Measurements from ENCODE around the gene MACROH2A2.
"Not testable (repeated sequence)": the region's sequence is repeated elsewhere in the genome, so short reads cannot be mapped to it uniquely, and the experiment has no call there.

The MACROH2A2 gene

DNA sequence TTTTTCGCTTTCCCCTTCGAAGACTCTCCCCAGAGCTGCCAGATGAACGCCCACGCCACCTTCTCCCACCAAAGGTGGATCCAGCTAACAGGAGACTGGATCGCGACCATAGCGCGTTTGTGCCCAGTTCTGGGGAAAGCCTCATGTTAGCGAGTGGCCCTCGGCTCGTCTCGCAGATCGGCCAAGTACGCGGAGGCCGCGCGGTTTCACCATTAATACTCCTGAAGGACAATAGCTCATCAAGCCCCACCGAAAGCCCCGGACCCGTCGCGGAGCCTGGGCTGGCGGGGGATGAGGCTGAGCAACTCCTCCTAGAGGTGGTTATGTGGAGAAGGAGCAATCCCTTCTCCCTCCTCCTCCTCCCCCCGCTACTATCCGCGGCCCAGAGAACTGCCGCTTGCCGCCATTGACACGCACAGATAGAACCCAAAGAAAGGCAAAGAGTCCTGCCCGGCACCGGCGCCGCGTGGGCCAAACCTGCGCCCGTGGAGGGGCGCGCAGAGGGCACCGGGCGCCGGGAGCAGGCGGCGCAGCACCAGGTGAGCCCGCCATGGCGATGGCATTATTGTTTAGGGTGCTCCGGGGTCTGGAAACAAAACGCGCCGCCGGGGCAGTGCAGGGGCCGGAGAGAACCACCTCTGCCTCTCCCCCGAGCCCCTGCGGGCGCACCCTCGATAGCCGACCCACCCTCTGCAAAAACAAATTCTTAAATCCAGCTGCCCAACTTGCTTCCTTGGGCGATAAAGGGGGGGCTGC is at the start of gene MACROH2A2:
Gene MACROH2A2, plus strand, starts transcription at position 385 of the 756 bp plus-strand sequence. CDS start 22,813 bp downstream, outside the sequence.
- no peak for DNase-seq (ENCODE audit: low spot score)

DNA sequence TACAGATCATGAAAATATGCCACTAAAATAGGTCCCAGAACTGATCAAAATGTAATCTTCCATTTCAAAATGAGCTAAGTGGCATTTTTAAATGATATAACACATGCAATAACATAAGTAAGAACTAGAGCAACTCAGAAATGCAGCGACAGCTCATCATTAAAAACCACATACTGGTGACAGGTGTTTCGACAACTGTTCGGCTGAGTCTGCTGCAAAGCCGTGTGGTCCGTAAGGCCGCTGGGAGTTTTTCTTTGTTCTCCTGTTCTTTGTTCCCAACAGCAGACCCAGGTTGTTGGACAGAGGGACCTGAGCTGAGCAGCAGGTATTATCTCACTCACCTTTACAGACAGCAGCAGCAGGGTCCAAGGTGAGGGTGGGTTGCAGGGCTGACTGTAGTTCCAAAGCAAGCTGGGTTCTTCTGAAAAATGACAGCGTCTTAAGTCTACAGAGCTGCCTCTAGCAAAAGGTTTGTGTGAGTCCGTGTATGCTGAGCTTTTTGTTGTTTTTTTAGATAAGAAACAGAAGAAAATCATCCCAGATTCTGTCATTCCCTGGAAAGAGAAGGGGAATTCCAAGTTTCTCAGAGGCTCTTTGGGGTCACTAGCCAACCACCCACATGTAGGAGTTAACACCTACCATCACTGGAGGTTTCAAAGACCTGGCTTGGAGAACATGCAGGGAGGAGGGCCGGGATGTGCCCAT is 45.4 kb upstream of the MACROH2A2 start:
- DNase-seq (ENCODE audit: low spot score) = no peak

DNA sequence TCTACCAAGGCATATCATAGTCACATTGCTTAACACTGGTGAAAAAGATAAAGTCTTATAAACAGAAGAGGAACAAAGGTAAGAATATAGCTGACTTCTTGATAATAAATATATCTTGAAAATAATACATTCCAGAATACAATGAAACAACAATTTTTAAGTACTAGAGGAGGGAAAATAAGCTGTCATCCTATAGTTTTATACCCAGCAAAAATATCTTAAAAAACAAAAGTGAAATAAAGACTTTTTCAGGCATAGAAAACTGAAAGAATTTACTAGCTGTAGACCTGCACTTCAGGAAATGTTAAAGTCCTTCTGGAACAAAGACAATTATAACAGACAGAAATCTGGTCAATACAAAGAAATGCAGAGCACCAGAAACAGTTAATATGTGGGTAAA is 21.4 kb upstream of the MACROH2A2 start:
- DNase-seq (ENCODE audit: low spot score) = no peak

DNA sequence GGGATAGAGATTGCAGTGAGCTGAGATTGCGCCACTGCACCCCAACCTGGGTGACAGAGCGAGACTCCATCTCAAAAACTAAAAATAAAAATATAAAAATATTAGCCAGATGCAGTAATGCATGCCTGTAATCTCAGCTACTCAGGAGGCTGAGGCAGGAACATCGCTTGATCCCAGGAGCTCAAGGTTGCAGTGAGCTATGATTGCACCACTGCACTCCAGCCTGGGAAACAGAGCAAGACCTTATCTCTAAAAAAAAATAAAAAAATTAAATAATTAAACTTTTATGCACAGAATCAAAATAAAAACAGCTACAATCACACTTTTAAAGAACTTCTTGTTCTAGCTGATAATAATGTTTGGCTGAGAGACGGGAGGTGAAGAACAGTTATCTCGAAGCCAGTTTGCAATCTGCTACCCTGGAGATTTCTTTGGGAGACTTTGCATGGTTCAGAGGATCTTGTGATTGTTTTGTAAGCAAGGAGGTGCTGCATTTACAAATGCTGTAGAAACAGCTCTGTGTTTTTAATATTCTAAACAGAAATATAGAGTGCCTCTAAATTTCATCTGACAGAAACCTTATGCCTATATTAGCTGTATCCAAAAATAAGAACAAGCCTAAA is 19.9 kb upstream of the MACROH2A2 start:
- DNase-seq (ENCODE audit: low spot score) = no peak

DNA sequence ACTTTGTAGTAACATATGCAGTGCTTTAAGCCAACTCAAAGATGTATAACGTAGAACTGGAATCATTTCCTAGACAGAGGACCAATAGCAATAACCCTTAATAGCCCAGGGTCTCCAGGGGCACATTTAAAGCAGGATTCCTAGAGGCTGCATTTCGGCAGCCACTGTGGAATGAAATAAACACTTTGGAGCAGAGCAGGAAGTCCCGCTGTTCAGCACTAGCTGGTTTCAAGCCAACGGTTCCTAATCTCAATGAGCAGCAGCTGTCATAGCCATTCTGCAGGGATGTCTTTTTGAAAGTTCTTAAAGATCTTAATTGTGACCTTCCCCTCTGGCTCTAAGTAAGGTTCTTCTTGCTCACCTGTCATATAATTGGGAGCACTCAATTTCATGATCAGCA is 18.4 kb upstream of the MACROH2A2 start:
- DNase-seq (ENCODE audit: low spot score) = no peak

DNA sequence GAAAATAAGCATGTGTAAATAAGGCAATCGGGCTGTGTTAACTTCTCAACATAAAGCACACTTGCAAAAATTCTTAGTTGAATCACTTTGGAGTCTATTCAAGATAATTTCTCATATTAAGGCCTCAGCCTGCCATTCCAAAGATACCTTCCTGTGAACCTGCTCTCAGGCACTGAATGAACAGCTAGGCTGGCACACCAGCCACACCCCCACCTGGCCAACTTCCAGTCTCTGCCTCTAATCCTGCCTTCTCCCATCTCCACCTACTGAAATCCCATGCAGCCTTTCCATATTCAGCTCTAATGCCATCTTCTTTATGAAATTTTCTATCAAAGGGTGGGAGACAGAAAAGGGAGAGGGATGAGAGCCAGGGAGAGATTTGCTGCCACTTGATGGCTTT is 17.1 kb upstream of the MACROH2A2 start:
- DNase-seq (ENCODE audit: low spot score) = no peak

DNA sequence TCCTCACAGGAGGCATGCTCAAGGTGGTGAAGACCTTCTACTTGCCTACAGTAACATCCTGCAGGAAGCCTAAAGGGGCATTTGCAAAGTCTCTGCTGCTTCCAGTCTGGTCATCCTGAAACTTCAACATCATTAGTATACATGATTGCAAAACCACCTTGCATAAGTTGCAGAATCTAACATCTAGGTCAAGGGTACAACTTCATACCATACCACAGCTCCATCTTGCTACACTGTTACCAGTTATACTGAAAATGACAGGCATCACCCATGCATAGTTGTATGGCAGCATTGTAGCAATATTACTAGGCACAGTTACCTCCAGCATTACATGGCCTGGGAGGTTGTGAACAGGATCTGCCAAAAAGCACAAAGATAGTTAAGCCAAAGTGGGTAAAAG is 13.7 kb upstream of the MACROH2A2 start:
- DNase-seq (ENCODE audit: low spot score) = no peak

DNA sequence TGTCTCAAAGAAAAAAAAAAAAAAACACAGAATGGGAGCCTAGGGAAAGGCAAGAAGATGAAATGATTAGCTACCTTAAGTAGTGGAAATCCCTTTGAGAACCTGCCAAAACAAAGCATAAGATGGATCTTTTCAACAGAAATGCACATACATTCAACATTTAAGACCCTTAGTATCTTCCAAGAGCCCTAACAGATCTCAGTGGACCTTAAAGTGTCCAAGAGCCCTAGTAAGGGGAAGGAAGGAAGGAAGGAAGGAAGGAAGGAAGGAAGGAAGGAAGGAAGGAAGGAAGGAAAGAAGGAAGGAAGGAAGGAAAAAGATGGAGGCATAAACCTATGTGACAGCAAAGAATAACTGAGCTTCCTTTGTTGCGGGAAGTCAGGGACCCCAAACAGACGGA is 11.6 kb upstream of the MACROH2A2 start:
- no peak for DNase-seq (ENCODE audit: low spot score)

DNA sequence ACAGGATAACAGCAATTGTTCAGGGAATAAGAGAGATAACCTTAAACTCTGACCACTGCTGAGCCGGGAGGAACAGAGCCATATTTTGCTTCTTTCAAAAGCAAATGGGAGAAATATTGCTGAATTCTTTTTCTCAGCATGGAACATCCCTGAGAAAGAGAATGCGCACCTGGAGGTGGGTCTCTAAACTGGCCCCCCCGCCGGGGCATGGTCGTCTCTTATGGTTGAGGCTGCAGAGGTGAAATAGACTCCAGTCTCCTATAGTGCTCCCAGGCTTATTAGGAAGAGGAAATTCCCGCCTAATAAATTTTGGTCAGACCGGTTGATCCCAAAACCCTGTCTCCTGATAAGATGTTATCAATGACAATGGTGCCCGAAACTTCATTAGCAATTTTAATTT is 10.9 kb upstream of the MACROH2A2 start:
- DNase-seq (ENCODE audit: low spot score) = not testable (repeated sequence)

DNA sequence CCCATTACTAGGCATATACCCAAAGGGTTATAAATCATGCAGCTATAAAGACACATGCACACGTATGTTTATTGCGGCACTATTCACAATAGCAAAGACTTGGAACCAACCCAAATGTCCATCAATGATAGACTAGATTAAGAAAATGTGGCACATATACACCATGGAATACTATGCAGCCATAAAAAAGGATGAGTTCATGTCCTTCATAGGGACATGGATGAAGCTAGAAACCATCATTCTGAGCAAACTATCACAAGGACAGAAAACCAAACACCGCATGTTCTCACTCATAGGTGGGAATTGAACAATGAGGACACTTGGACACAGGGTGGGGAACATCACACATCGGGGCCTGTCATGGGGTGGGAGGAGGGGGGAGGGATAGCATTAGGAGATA is 5.6 kb upstream of the MACROH2A2 start:
- not testable (repeated sequence) for DNase-seq (ENCODE audit: low spot score)

DNA sequence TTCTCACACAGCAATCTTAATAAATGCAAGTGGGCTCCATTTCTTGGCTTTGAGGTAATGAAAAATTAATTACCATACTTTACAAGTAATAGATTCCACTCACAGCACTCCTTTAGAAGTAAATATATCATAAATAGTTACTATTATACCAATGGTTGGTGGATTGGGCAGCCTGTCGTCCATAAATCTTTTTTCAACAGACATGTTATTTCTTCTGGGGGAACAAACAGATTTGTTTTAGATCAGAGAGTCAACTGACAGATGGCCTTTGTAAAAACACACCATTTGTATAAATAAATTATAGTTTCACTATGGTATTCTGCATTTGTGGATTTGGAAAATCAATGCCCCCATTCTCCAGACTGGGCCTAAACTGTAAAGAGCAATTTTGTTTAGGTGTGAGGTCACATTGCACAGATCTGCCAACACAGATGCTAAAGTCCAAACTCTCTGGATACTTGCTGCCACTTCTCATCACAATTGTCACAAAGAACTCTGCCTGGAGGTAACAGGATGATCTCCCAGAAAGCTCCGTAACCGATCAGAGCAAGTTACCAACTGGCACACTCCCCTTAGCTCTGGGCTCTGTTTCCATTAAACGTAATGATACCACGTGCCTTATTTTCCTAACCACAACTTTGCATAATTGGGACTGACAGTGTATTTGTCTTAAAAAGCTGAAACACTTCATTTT is 4.5 kb upstream of the MACROH2A2 start:
- DNase-seq (ENCODE audit: low spot score) = no peak

DNA sequence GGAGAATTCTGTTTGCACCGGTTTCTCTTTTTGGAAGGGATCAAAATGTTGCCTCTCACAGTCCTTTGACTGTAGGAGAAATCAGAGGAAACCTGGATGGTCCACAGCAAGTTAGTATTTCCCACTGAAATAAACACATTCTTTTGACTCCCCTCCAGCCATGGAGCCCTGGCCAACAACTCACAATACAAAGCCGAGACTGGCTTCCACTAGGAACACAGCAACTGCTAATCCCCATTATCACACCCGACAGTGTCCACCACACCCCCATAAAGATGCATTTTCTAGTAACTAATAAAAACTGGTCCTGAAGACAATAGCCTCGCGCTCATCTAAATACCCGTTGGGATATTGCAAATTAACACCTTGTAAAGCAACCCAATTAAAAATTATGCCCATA is 798 bp upstream of the MACROH2A2 start:
- DNase-seq (ENCODE audit: low spot score) = no peak

DNA sequence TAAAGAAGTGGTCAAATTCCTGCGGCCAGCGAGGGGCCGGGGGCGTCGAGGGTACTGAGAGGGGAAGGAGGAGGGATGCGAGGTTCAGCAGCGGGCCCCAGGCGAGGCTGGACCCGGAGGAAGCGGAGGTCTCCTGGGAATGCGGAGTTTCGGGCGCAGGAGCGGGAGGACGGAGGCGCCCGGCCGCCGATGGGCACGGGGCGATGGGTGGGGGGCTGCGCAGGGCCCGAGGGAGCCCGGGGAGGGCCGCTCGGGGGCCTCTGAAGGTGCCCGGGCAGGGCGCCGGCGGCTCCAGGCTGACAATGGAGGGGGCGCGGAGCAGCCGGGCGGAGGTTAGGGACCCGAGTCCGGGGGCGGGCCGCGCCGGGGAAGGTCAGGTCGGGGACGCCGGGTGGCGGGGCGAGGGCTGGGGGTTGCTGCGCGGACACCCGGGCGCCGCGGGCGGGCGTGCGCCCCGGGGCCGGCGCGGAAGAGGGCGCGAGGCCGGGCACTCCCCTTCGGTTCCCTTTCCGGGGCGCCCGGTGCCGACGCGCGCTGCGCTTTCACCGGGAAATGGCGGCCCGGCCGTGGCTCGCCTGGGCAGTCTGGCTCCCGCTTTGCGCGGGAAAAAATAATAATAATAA is 683 bp downstream of the MACROH2A2 start:
- no peak for DNase-seq (ENCODE audit: low spot score)

DNA sequence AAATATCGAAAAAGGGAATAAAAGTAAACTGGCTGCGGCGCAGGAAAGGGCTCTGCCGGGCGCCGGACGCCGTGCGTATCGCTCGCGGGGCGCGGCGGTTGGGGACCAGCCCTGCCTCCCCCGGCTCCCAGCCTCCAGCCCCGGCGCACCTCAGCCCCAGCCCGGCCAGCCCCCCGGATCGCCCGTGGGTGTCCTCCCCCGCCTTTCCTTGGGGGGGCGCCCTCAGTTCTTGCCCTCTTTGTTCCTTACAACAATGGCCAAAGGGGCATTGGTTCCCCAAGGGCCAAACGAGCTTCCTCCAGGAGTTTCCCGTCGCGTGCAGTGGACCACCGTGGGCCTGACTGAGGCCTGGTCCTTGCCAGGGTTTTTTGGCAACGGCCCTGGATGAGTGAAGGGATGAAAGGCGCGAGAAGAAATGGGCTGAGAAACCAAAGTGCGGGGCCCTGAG is 1.2 kb downstream of the MACROH2A2 start:
- no peak for DNase-seq (ENCODE audit: low spot score)

DNA sequence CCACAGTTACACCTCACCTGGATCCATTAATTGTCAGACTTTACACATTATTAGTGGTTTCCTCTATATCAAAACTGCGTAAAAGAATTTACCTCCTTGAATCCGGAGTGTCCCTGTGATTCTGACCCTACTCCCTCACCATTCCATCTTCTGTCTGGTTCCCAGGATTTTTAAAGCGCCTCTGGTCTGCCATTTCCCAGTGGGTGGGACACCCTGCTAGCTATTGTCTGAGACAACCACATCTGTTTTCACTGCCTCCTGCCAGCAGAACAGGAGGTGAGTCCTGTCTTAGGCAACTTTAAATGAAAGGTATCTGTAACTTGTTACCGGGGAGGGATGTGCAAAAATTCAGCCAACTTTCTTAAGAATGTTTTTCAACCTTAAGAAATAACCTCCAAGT is 2.3 kb downstream of the MACROH2A2 start:
- no peak for DNase-seq (ENCODE audit: low spot score)

DNA sequence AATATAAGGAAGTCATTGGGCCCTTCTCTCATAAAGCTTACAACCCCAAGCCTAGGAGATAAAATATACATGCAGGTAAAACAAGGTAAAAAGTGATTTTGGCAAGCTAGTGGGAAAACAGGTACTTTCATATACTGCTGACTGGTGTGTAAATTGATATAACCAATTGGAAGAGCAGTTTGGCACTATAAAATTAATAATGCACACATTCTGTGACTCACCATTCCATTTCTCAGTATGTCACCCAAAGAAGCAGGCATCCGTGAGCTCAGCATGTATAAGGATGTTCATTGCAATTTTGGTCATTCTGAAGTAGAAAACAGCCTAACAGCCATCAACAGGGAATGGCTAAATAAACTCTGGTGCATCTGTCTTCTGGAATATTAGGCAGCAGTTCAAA is 2.9 kb downstream of the MACROH2A2 start:
- DNase-seq (ENCODE audit: low spot score) = no peak

DNA sequence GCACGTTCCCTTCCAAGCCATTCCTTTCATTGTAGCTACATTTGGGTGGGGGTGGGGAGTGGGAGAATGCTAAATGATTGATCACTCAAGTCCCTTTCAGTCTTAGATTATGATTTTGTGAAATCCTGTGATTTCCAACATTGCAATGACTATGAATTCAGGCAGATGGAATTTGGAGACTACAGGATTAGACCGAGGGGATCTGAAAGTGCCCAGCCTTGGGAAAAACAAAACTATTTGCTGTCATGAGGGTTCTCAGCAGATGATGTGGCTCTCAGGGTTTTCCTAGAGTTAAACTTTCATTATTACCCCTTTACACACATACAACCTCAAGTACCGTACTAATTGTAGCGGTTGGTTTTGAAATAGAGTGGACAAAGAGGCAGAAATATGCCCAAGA is 4.7 kb downstream of the MACROH2A2 start:
- DNase-seq (ENCODE audit: low spot score) = no peak

DNA sequence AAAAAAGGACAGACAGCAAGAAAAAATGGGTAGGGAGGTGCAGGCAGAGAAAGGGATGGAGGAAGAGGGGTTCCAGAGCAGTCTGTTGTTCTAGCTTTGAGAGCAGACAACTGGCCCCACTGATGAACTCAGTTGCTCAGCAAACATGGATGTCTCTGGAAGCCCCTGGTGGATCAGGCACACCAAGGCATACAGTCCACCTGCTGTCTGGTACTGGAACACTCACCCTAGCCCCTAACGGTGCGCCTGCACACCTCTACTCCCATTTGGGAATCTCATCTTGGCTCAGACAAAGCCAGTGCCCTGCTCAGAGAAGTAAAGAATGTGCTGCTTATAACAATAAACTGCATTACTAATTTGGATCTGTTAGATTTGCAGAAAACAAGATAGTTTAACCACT is 7.7 kb downstream of the MACROH2A2 start:
- DNase-seq (ENCODE audit: low spot score) = no peak

DNA sequence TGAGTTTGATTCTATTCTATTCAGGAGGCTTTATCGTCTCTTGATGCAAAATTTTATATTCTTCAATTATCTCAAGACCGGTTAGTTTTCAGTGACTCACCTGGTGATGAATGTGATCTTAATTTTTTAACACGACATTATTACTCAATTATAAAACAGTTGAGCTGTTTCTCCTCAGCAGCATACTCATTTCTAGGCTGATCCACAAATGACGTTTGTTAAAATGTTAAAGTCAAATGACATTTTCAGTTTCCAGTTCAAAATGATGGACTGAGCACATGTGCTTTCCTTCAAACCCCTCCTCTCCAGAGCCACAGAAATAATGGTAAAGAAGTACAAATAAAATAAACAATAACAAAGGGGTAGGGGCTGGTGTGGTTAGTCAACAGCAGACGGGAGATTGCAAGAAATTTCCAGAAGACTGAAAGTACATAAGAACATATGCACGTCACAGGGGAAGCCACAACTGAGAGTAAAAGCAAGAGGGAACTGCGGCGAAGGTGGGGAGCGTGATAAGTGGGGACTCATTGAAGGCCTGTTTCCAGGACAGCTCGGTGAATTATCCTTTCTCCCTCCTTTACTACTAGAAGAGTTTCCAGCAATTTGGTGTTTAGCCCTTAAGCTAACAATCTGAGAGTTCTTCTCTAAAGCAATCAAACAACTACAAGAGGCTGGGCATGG is 10.9 kb downstream of the MACROH2A2 start:
- DNase-seq (ENCODE audit: low spot score) = no peak

DNA sequence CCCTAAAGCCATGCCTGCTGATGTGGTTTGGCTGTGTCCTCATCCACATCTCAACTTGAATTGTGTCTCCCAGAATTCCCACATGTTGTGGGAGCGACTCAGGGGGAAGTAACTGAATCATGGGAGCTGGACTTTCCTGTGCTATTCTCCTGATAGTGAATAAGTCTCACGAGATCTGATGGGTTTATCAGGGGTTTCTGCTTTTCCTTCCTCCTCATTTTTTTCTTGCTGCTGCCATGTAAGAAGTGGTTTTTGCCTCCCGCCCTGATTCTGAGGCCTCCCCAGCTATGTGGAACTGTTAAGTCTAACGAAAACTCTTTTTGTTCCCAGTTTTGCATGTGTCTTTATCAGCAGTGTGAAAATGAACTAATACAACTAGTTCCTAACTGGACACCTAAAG is 11.8 kb downstream of the MACROH2A2 start:
- DNase-seq (ENCODE audit: low spot score) = no peak

DNA sequence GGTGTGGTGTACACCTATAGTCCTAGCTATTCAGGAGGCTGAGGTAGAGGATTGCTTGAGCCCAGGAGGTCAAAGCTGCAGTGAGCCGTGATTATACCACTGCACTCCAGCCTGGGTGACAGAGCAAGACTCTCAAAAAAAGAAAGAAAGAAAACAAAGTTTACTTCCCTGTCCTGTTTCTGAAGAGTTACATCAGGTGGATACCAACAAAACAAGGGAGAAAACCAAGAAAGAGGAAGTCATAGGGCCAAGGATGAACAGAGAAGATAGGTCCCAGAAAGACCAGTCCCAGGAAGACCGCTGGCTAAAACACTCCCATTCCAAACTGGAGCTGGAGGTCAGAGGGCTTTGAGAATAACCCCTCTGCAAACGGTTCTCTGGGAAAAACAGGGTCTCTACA is 13.5 kb downstream of the MACROH2A2 start:
- no peak for DNase-seq (ENCODE audit: low spot score)

DNA sequence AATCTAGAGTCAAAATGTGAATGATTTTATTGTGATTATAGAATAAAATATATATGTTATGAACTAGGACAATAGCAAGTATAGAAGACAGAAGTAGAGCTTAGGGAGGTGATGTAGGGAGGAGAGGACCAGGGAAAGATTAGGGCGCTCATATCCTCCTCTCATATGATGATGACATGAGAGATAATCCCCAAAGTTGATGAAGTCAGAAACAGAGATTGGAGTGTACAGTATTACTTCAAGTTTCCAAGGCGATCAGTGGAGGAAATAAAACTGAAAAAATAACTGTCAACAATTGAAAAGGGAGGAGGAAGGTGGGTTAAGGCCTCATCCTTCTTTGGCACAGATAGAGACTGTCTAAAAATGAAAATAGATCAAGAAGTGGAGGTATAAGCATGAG is 14.9 kb downstream of the MACROH2A2 start:
- no peak for DNase-seq (ENCODE audit: low spot score)

All from hematopoietic multipotent progenitor cell treated with erythropoietin and hydrocortisone succinate and interleukin-3 and kit ligand, for 15 days (in vitro differentiated cells).